Measurements from ENCODE around the gene CCDC30. TPM values are rescaled to one million over a fixed set of nuclear protein-coding genes. Genes with fewer than 3 reads are reported as not detected.

Gene CCDC30
- total RNA-seq, 1 experiment from 2014 or later: 4.4 TPM

GRCh38 chr1:42423681-42424080, 39.4 kb upstream of the CCDC30 start:
- no peak overlapping the region for H3K27ac Mint-ChIP-seq (ENCODE audit: unreplicated experiment)
- no peaks in the 10 kb centered on the region for H3K9me3 Mint-ChIP-seq (ENCODE audit: low read depth, unreplicated experiment)
- no peaks in the 10 kb centered on the region for H3K4me1 Mint-ChIP-seq (ENCODE audit: low read depth, unreplicated experiment)
- peaks cover 29% of the 10 kb centered on the region for H3K27me3 Mint-ChIP-seq (ENCODE audit: unreplicated experiment)
- TF ChIP-seq, protein P1, sequence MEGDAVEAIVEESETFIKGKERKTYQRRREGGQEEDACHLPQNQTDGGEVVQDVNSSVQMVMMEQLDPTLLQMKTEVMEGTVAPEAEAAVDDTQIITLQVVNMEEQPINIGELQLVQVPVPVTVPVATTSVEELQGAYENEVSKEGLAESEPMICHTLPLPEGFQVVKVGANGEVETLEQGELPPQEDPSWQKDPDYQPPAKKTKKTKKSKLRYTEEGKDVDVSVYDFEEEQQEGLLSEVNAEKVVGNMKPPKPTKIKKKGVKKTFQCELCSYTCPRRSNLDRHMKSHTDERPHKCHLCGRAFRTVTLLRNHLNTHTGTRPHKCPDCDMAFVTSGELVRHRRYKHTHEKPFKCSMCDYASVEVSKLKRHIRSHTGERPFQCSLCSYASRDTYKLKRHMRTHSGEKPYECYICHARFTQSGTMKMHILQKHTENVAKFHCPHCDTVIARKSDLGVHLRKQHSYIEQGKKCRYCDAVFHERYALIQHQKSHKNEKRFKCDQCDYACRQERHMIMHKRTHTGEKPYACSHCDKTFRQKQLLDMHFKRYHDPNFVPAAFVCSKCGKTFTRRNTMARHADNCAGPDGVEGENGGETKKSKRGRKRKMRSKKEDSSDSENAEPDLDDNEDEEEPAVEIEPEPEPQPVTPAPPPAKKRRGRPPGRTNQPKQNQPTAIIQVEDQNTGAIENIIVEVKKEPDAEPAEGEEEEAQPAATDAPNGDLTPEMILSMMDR (IDR thresholded peaks at IDR 0.05; ENCODE audit: unreplicated experiment): no peak
- CTCF ChIA-PET: interaction anchor here (1.7 kb wide), 1 partner anchor 10 kb away, joined by 4 read pairs; no protein-coding TSS in a partner anchor
- no peak for DNase-seq
- intact Hi-C loops (cut with micrococcal nuclease; ENCODE audit: unreplicated experiment): no loop called here
- H3K4me3 Mint-ChIP-seq (ENCODE audit: low read depth, unreplicated experiment): no peak overlapping the region
- no peaks in the 10 kb centered on the region for H3K36me3 Mint-ChIP-seq (ENCODE audit: insufficient read depth, unreplicated experiment)
- no TSS peak for BruUV-seq (replicated peaks)

GRCh38 chr1:42424201-42424600, 38.9 kb upstream of the CCDC30 start:
- no peaks in the 10 kb centered on the region for H3K36me3 Mint-ChIP-seq (ENCODE audit: insufficient read depth, unreplicated experiment)
- CTCF ChIA-PET: interaction anchor here (1.7 kb wide), 1 partner anchor 9 kb away, joined by 4 read pairs; no protein-coding TSS in a partner anchor
- intact Hi-C loops (cut with micrococcal nuclease; ENCODE audit: unreplicated experiment): no loop called here
- no peak overlapping the region for H3K27ac Mint-ChIP-seq (ENCODE audit: unreplicated experiment)
- no TSS peak for BruUV-seq (replicated peaks)
- no peaks in the 10 kb centered on the region for H3K4me1 Mint-ChIP-seq (ENCODE audit: low read depth, unreplicated experiment)
- no peak for DNase-seq
- H3K9me3 Mint-ChIP-seq (ENCODE audit: low read depth, unreplicated experiment): no peaks in the 10 kb centered on the region
- H3K4me3 Mint-ChIP-seq (ENCODE audit: low read depth, unreplicated experiment): no peak overlapping the region
- TF ChIP-seq, protein P1 (IDR thresholded peaks at IDR 0.05; ENCODE audit: unreplicated experiment): no peak
- H3K27me3 Mint-ChIP-seq (ENCODE audit: unreplicated experiment): peaks cover 24% of the 10 kb centered on the region

DNA sequence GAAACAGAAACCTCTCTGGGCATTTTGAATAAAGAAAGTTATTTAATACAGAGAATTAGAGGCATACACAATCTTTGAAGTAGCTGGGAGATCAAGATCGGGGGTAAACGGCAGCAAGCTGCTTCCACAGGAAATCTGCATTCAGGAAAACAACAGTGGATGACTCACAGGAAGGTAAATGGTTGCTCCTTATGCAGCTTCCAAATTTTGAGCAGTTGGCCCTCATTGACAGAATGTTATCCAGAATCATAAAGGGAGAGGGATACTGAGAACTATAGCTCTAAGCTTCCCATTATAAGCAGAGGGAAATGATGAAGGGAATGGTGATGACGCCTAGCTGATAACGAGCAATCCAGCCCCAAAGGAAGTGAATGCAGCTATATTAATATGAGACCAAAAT, 35.8 kb upstream of the CCDC30 start:
- BruUV-seq (replicated peaks): no TSS peak
- no peaks in the 10 kb centered on the region for H3K9me3 Mint-ChIP-seq (ENCODE audit: low read depth, unreplicated experiment)
- CTCF ChIA-PET: no interaction called here
- H3K27ac Mint-ChIP-seq (ENCODE audit: unreplicated experiment): no peak overlapping the region
- no peaks in the 10 kb centered on the region for H3K36me3 Mint-ChIP-seq (ENCODE audit: insufficient read depth, unreplicated experiment)
- H3K4me3 Mint-ChIP-seq (ENCODE audit: low read depth, unreplicated experiment): no peak overlapping the region
- no peaks in the 10 kb centered on the region for H3K4me1 Mint-ChIP-seq (ENCODE audit: low read depth, unreplicated experiment)
- no peak for DNase-seq
- H3K27me3 Mint-ChIP-seq (ENCODE audit: unreplicated experiment): no peaks in the 10 kb centered on the region
- intact Hi-C loops (cut with micrococcal nuclease; ENCODE audit: unreplicated experiment): no loop called here
- TF ChIP-seq, protein P1 (IDR thresholded peaks at IDR 0.05; ENCODE audit: unreplicated experiment): no peak

DNA sequence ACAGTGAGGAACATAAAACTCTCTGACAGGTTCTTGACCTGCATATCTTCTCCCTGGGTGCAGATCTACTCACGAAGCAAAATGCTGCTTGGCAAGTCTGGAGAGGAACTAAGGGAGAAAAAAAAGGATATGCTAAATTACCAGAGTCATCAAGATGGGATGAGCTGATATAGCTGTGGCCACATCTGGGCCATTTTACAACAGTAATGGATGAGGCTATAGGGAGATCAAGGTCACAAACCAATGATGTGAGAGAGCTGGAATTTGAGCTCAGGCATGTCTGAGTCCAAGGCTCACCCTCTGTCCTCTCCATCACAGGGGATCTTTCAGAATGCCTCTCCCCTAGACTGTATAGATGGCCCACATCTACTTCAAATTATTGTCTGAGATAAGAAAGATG, 33.5 kb upstream of the CCDC30 start:
- BruUV-seq (replicated peaks): no TSS peak

More for the DNA sequence above, 33.5 kb upstream of the CCDC30 start:
- no peak overlapping the region for H3K4me3 Mint-ChIP-seq (ENCODE audit: low read depth, unreplicated experiment)
- CTCF ChIA-PET: no interaction called here
- no peaks in the 10 kb centered on the region for H3K4me1 Mint-ChIP-seq (ENCODE audit: low read depth, unreplicated experiment)
- intact Hi-C loops (cut with micrococcal nuclease; ENCODE audit: unreplicated experiment): no loop called here
- no peak for DNase-seq
- H3K27ac Mint-ChIP-seq (ENCODE audit: unreplicated experiment): no peak overlapping the region
- no peaks in the 10 kb centered on the region for H3K9me3 Mint-ChIP-seq (ENCODE audit: low read depth, unreplicated experiment)
- TF ChIP-seq, protein P1 (IDR thresholded peaks at IDR 0.05; ENCODE audit: unreplicated experiment): no peak
- H3K36me3 Mint-ChIP-seq (ENCODE audit: insufficient read depth, unreplicated experiment): no peaks in the 10 kb centered on the region
- no peaks in the 10 kb centered on the region for H3K27me3 Mint-ChIP-seq (ENCODE audit: unreplicated experiment)

Data from Calu3 (cell line).